Stimulated activated CD8-positive, alpha-beta memory T cell treated with anti-CD3 and anti-CD28 coated beads, Interleukin-4, amount 100 ng/mL, for 4 hours (primary cell): Measurements from ENCODE around the gene SNCAIP.

Experiments used
- DNase-seq, 2 donors: peaks; one replicate each; pipeline ENCODE4 v3.0.0-alpha.2; 2020; ENCODE audit warnings: low read depth in 2 of 2, low spot score in 1 of 2

SNCAIP gene

DNA sequence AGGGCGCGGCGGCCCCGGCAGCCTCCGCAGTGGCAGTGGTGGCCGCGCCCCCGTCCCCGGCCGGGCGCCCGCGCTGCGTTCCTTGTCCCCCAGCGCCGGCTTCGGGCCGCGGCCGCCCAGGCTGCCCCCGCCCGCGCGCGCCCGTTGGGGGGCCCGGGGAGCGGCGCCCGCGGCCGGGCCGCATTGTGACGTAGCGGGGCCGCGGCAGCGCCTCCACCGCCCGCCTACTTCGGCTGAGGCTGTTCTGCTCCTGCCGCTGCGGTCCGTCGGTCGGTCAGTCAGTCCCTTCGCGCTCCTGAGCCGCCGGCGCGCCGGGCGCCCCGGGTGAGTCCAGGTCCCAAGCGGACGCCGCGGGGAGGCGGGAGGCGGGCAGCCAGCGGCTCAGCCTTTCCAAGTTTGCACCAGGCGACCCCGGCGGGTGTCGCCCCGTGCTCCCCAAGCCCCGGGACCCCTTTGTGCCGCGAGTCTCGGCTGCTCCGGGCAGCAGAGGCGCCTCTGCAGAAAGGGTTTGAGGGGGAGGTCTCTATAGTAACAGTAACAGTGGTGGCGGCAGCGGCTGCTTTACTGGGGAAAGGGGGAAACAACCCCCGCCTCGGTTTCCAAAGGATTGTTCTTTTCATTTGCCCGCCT lies at the start of gene SNCAIP:
Gene SNCAIP, plus strand, starts transcription at position 277 of the 630 bp plus-strand sequence. CDS start 78,898 bp downstream, outside the sequence.
- no peak for DNase-seq

DNA sequence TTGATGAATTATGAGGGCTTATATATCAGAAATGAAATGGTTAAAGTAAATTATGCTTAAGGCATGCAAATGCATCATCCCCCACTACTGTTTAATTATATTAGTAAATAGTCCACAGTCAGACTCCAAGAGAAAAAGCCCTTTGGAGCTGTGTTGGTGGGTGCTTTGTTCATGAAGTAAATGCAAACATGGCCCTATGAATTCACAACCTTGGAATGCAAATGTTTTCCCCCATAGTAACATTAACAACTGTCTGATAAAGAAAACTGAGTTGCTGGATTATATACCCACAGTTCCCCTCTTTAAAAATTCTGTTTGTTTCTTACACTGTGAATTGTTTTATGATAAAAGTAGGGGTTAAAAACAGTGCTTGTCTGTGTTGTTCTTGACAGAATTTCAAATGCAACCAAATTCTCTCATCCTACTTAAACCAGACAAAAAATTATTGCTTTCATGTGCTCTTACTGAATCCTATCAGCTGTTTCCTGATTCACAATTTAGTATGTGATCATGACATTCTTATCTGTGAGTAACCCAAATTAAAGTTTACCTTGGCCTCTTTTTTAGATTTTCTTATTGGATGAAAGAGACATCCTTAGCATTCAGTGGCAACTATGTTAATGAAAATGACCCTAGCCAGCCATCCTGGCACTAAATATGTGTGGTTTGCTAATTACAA lies 48.5 kb upstream of the SNCAIP start:
- no peak for DNase-seq

DNA sequence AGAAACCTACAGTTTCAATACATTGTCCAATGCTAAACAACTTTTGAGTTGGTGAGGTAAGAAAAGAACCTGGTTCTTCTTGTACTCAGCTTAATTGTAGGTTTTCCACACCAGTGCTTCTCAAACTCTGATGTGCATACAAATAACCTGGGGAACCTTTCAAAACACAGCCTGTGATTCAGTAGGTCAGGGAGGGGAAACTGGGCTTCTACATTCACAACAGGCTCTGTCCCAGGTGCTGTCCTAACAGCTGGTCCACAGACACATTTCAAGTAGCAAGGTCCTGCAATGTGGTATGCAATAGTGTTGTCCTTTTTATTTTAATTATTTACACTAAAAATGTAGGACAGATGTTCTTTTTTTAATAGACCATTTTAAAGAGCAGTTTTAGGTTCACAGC lies 47.4 kb upstream of the SNCAIP start:
- DNase-seq = no peak

DNA sequence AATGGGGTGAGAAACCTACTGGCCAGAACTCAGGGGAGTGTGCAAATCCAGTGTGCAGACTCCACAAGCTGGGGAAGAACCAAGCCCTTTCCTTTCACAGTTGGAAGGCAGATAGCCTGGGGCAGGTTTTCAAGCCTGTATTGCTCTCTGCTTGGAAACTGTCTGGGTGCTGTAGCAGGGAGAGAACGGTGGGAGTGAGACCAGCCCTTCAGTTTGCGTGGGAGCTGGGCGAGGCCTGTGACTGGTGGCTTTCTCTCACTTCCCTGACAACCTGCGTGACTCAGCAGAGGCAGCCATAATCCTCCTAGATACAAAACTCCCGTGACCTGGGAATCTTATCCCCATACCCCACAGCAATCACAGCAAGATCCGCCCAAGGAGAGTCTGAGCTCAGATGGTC lies 44.9 kb upstream of the SNCAIP start:
- no peak for DNase-seq

DNA sequence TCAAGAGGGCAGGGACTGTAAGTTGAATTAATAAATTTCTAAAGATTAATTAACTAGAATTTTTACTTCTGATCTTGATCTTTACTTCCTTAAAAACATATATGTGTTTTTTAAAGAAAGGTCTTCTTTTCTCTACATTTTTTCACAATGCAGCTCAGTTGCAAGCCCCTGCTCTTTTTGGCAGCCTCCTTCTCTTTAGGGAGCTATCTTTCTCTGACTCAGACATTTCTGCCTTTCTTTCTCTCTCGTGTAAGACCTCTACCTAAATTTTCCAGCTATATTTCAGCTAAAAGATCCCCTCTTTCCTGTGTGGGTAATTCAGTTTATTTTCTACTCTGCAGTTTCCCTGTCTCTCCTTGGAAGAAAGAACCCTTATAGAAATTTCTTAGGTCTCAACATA lies 38.3 kb upstream of the SNCAIP start:
- DNase-seq = no peak

DNA sequence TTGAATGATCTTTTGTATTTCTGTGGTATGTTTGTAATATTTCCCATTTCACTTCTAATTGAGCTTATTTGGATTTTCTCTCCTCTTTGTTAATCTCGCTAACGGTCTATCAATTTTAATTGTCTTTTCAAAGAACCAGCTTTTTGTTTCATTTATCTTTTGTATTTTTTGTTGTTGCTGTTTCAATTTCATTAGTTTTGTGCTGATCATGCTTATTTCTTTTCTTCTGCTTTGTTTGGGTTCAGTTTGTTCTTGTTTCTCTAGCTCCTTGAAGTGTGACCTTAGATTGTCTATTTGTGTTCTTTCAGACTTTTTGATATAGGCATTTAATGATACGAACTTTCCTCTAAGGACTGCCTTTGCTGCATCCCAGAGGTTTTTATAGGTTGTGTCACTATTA lies 28.4 kb upstream of the SNCAIP start:
- no peak for DNase-seq

DNA sequence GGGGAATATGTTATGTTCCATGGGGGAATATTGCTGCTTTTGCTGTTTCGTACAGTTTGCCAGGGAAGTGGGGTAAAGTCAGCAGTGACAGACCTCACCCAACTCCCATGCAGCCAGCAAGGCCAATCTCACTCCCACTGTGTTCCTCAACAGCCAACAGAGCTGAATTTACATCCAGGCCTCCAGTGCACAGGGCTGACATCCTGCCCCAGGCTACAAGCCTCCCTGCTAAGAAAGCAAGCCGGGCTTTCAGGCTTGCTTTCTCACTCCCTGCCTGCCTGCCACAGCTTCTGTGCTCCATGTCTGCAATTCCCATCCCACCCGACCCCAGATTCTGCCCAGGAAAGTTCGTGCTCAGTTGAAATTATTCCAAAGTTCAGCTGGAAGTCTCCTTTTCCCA lies 25.5 kb upstream of the SNCAIP start:
- DNase-seq = no peak

DNA sequence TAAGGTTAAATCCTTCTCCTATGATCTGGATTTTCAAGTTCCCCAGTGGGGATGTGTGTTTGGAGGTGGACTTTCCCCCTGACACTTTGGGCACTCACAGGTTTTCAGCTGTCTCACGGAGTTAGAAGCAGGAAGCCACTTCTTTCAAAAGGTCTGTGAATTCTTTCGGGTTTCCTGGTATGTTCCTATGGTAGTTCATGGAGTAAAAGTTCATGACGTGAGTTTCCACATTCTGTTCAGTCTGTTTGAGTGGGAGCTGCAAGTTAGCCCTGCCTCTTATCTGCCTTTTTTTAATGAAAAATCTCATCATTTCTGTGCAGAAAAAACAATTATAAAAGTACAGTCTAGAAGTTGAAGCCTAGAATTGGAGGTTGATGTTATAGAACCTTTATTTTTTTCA lies 24.9 kb upstream of the SNCAIP start:
- no peak for DNase-seq

DNA sequence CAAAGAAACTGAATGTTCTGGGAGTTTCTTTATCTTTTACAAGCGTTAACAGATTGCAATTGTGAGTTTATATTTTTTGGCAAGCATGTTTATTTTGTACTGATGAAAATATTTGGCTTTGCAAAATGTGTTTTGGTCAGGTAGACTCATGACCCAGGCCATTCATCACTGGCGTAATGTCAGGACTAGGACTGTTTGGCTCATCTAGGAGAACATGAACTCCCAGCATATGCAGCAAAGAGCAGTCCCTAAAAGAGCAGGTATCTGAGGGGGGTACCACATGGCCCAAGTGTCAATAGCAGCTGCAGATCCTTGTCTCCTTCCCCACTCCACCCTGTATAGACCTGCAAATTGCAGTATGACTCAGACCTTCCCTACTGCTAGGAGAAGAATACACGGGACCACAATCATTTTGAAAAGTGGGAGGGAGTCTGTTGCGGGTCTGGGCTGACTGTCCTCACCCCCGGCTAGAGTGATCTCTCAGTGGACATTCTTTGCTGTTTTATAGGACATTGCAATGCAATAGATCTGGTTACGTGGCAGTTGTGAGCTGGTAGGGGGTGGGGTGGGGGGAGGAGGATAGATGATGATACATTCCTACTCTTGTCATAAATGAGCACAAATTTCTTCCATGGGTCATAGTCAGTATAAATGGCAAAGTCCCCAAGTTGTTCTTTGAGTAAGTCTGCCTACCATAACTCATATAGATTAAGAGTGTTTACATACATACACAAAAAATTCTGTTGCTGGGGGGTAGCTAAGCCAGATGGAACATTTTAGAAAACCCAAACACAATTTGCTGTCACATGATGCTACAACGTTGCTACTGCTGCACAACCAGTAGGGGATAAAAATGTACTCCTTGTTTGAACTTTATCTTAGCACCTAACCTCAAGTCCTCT lies 20.8 kb upstream of the SNCAIP start:
- DNase-seq = no peak

DNA sequence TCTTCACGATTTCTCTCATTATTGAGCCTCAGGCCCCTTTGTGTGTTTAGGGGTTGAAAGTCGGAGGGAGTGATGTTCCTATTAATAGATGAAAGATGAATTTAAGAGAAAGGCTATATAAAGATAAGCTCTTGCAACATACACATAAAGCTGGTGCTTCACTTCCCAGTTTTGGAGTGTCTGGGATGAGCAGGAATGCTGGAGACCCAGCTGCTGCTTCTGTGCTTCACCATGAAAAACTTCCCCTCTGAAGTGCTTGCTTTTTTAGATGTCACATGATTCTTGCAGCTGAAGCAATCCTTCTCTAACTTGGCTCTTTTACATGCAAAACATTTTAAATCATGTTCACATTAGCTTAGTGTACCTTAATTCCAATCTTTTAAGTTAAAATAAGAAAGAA lies 19.7 kb upstream of the SNCAIP start:
- no peak for DNase-seq

DNA sequence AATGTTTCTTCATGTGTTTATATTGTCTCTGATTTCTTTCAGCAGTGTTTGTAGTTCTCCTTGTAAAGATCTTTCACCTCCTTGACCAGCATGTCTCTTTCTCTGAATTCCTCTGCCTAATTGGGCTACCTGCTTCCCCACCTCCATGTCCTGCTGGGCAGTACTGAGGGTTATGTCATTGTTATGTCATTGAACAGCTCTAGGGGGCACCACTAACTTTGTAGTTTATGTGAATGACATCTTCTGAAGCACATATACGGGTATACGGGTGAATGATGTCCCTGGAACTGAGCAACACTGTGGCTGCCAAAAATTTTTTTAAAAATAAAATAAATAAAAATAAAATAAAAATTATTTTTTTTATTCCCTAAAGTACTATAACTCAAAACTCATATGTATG lies 16.9 kb upstream of the SNCAIP start:
- no peak for DNase-seq

DNA sequence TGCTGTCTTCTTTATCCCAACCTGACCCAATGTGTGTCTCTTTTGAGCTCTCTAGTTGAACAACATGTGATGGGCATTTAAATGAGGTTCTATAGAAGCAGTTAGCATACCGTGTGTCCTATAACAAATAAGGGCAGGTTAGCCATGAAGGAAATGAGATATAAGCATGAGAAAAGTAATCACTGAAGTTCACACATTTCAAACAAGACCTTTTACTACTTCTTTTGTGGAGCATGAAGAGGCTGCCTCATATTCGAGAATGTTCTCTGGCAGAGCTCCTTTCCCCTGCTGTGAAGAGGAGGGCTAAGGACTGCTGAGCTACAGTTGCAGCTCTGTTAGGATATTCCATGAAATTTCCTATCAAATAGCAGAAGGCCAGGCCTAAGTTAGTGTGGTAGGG lies 15.2 kb upstream of the SNCAIP start:
- DNase-seq = no peak

DNA sequence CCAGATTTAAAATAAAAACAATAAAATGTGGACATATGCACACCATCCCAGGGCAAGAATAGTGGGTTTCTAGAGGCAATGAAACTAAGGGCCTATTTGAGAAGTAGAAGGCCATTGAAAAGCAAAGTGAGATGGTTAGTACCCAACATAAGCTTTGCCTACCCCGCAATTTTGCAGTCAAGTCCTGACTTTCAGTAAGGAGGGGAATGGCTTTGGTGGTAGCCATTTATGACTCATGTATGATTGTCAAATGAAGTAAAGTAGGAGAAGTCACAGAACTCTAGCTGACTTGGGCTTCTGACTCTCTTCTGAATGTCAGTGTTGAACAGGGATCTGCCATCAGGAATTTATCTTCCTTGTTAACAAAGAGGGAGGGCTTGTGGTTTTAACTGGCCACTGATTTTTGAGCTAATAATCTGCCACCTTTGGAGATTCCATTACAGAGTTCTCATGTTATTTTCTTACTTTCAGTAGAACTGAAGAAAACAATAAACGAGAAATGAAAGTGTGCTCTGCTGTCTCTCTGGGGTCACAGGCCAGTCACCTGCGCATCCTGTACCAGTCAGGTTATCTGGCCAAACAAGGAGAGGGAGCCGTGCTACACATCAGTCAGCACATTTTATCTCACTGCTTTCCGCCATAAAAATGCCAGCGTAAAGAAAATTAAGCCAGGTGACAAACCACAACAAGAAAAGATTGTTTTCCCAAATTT lies 14.3 kb upstream of the SNCAIP start:
- no peak for DNase-seq

DNA sequence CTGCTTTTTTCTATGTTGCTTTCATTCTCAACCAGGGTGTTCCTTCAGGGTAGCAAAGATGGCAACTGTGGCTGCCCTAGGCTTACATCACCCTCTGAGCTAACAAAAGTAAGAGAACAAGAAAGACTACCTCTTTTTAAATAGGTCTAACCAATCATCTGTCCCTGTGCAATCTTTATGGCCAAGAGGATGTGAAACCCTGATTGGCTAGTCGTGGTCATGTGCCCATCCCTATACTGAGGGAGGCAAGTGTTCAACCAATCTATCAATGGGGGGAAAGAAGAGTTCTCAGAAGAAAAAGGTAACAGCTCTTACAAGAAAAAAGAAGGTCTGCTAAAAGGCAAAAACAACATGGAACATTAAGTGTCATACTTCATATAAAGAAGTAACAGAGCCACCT lies 11.7 kb upstream of the SNCAIP start:
- no peak for DNase-seq

DNA sequence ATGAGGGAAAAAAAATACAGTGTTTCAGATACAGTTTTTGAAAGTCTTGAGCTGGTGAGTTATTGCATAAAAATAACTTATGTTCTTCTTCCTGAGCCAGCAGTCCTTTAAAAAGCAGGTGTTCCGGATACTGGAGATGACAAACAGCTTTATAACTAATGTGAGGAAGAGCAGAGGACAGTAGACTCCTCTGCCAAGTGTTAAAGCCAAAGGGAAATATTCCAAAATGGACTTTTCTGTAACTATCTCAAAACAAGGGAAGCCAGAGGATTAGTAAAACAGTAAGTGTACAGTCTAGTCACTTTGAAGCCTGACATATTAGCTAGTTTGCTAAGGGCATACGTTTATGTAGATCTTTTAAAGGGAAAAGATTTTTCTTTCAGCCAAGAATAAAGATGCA lies 11.0 kb upstream of the SNCAIP start:
- DNase-seq = no peak

DNA sequence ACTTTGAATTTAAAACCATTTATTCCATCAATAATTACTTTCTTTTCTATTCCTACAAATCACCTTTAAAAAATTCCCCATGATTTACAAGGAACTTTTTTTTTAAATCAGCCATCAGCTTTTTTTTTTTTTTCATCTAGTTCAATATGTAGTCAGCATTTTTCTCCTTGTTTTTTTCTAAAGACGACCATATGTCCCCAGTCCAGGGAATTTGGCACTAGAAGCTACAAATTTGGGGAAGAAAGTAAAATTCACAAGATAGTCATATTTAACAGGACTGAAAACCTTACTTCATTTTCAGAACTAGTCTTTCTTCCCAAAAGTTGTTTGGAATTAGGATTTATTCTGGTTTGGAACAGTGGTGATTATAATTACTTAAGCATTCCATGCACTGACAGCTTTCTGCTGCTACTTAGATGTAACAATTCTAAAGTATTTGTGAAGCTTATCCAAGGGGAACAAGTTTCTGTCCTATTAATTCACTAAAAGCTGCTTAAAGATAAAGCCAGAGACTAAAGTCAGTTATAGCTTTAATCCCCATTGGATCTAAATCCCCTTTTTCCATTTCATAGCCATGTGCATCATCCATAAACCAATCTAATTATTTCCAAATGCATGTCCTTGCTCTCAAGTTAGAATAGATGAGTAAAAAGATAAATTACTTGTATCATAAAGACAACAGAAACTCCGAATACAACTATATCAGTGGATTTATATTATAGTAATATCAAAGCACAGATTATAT lies 7.4 kb upstream of the SNCAIP start:
- no peak for DNase-seq

DNA sequence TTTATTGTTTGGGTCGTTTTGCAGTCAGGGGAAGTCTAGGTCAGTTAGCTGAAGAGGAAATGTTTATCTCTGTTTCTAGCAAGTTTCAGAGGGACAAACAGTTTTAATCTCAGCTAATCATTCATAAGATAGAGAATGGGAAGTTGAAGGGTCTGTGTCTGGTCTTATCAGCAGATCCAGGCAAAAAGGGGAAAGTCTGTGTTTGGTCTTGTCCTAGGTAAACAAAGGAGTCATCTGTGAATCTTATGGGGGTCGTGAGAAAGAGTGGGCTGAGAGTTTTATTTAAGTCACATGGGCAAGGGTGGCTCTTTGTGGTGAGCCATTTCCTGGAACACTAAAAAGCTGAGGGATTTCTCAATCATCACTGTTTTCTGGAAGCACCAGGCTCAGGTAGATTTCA lies 5.6 kb upstream of the SNCAIP start:
- no peak for DNase-seq

DNA sequence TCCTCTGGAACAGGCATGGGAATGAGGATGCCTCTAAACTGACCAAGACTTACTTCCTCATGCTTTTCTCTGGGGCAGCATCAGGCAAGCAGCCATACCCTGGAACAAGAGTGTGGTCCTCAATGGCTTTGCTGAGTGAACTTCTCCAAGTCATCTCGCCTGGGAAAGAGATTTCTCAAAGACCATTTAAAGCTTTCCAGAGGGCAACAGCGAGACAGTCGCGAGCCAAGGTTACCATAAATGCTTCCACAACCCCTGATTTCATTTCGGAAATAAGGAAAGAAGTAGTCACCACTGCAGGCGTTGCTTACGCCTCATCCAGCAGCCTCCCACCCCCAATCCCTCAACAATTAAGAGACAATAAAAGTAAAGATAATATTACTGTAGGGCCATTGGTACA lies 1.1 kb upstream of the SNCAIP start:
- DNase-seq = no peak

DNA sequence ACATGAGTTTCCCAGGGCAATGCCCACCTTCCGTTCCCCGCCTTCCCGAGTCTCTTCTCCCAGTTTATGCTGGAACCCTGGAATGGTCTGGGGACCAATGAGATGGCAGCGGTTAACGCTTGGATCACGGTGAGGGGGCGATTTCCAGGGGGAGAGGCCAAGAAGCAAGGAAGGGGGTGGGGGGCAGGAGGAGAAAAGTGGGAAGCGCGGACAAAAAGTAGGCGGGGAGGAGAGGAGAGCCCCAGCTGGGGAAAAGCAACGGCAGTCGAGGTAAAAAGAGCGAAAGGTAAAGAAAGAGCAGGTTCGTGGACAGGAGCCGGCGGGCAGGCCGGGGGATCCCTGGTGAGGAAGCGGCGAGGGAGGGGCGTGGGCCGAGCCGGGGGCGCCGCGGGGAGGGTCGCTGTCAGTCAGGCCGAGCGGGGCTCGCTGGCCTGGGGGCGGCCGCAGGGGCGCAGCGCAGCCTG lies 508 bp upstream of the SNCAIP start:
- no peak for DNase-seq

DNA sequence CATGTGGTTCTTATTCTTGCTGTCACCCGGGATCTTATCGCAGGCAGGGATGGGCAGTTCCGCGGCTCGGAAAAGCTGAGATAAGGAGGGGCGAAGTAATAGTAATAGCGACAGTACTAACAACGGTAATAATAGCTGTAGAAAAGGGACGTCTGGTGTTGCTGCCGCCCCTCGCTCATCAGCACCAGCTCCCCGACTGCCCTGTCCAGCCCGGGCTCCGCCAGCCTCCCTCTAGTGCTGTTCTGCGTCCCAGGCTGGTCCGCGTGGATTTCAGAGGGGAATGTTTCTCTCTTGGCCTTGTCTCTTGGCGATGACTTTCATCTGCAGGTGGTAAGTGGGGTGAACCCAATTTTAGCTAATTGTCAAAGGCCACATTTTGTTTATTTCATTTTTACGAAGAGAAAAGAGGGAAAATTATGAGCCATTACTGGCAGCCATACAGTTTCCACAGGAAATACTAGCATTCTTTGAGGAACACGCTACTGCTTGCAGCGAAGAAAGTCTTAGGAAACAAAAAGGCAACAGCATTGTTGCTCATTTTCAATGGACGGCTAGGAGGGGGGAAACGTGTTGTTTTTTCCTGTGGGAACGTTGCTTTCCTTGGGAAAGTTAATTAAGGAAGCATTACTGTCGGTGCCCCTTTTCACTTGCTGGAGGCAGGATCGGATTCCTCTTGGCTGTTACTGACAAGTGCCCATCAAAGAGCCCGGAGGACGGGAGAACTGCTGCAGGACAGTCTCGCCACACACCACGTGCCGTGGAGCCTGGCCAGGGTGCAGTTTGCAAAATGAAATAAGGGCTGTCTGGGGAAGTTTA lies 762 bp downstream of the SNCAIP start:
- no peak for DNase-seq
